Measurements from ENCODE around the gene TSPAN4. TPM values are rescaled to one million over a fixed set of nuclear protein-coding genes. Genes with fewer than 3 reads are reported as not detected.

The TSPAN4 gene
- total RNA-seq, 1 donor from 2014 or later, result 2.3 TPM

- ChIA-PET CTCF (no interaction called here), POLR2A (no interaction called here)
- peaks cover 1% of the 10 kb centered on the region for H3K36me3 Mint-ChIP-seq (ENCODE audit: low read depth)
- DNase-seq, result no peak
- no peaks in the 10 kb centered on the region for H3K4me1 Mint-ChIP-seq
- no peaks in the 10 kb centered on the region for H3K27me3 Mint-ChIP-seq
- ATAC-seq (ENCODE audit: low read depth), result no peak
- no peak for TF ChIP-seq CTCF (IDR thresholded peaks at IDR 0.05)
- H3K4me3 Mint-ChIP-seq, result no peak overlapping the region
- H3K9me3 Mint-ChIP-seq, result no peaks in the 10 kb centered on the region
- intact Hi-C loops (cut with micrococcal nuclease), result loop anchor here (10.0 kb wide), 1 partner anchor 622 kb away; the partner anchor contains the start of gene MOB2
- H3K27ac Mint-ChIP-seq, result no peak overlapping the region
Measured at GRCh38 chr11:863023-863909, 20.6 kb downstream of the TSPAN4 start.

- no peak for ATAC-seq (ENCODE audit: low read depth)
- H3K36me3 Mint-ChIP-seq (ENCODE audit: low read depth), result peaks cover 4% of the 10 kb centered on the region
- no peaks in the 10 kb centered on the region for H3K9me3 Mint-ChIP-seq
- no peak overlapping the region for H3K4me3 Mint-ChIP-seq
- no peaks in the 10 kb centered on the region for H3K4me1 Mint-ChIP-seq
- ChIA-PET CTCF (no interaction called here), POLR2A (interaction anchor here (0.9 kb wide), 1 partner anchor 625 kb away, joined by 3 read pairs; no protein-coding TSS in a partner anchor)
- DNase-seq, result no peak
- intact Hi-C loops (cut with micrococcal nuclease), result loop anchor here (10.0 kb wide), 1 partner anchor 621 kb away; the partner anchor contains the start of gene MOB2
- TF ChIP-seq CTCF (IDR thresholded peaks at IDR 0.05), result no peak
- no peak overlapping the region for H3K27ac Mint-ChIP-seq
- H3K27me3 Mint-ChIP-seq, result no peaks in the 10 kb centered on the region
Measured at GRCh38 chr11:863910-864827, 21.5 kb downstream of the TSPAN4 start.

- POLR2A ChIA-PET, result interaction anchor here (0.9 kb wide), 1 partner anchor 624 kb away, joined by 3 read pairs; no protein-coding TSS in a partner anchor
- intact Hi-C loops (cut with micrococcal nuclease), result loop anchor here (10.0 kb wide), 1 partner anchor 620 kb away; the partner anchor contains the start of gene MOB2
- no peaks in the 10 kb centered on the region for H3K4me1 Mint-ChIP-seq
- ATAC-seq (ENCODE audit: low read depth) (no peak), DNase-seq (no peak)
- H3K36me3 Mint-ChIP-seq (ENCODE audit: low read depth), result peaks cover 4% of the 10 kb centered on the region
- no peaks in the 10 kb centered on the region for H3K27me3 Mint-ChIP-seq
- TF ChIP-seq CTCF (IDR thresholded peaks at IDR 0.05), result no peak
- no peak overlapping the region for H3K4me3 Mint-ChIP-seq
- no peaks in the 10 kb centered on the region for H3K9me3 Mint-ChIP-seq
- CTCF ChIA-PET, result no interaction called here
- no peak overlapping the region for H3K27ac Mint-ChIP-seq
Measured at GRCh38 chr11:864898-865297, 22.2 kb downstream of the TSPAN4 start.

GRCh38 chr11:865462-866430, 23.1 kb downstream of the TSPAN4 start:
- no peaks in the 10 kb centered on the region for H3K4me1 Mint-ChIP-seq
- H3K4me3 Mint-ChIP-seq, result no peak overlapping the region
- no peak for ATAC-seq (ENCODE audit: low read depth)
- H3K27ac Mint-ChIP-seq, result no peak overlapping the region
- no peak for TF ChIP-seq CTCF (IDR thresholded peaks at IDR 0.05)
- DNase-seq, result no peak
- H3K36me3 Mint-ChIP-seq (ENCODE audit: low read depth), result peaks cover 4% of the 10 kb centered on the region
- H3K27me3 Mint-ChIP-seq, result no peaks in the 10 kb centered on the region
- ChIA-PET POLR2A (no interaction called here), CTCF (no interaction called here)
- intact Hi-C loops (cut with micrococcal nuclease), result loop anchor here (10.0 kb wide), 1 partner anchor 619 kb away; the partner anchor contains the start of gene MOB2
- H3K9me3 Mint-ChIP-seq, result no peaks in the 10 kb centered on the region
